ENCODE results near the gene NUP155. TPM values are rescaled to one million over a fixed set of nuclear protein-coding genes. Genes with fewer than 3 reads are reported as not detected.

Gene NUP155
- total RNA-seq, 1 donor = 25.0 TPM

DNA sequence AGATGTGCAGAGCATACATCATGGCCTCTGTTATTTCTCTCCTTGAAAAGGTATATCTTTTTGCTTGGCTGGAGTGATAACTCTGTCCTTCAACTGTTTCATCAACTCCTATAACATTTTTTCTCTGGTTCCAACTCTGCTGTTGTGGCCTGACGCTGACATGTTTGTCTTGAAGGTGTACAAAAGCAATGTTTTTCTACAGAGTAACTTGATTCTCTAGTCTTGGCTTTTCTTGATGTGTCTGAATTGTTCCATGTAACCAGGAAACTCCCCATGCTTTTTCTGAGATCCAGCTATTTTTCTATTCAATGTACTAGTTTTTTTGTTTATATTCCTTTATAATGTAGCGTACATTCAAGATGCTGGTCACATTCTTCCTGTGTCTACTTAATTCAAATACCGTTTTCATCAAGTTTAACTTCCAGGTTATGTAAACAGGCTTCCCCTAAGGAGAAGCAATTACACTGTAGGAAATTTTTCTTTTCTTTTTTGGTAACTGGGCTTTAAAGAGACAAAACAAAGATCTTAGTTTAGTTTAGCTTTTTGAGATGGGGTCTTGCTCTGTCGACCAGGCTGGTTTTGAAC is 115.0 kb downstream of the NUP155 start:
- no peaks in the 10 kb centered on the region for H3K27me3 ChIP-seq (ENCODE audit: insufficient read depth, low read length)
- H3K9me3 ChIP-seq (ENCODE audit: low read depth, low read length) = no peaks in the 10 kb centered on the region
- H4K20me1 ChIP-seq (ENCODE audit: insufficient read depth, low read length) = no peaks in the 10 kb centered on the region
- H3K36me3 ChIP-seq (ENCODE audit: insufficient read depth, low read length) = no peaks in the 10 kb centered on the region
- no peaks in the 10 kb centered on the region for H3K79me2 ChIP-seq (ENCODE audit: insufficient read depth, low read length)
- H3K4me2 ChIP-seq (ENCODE audit: insufficient read depth, low read length) = no peak overlapping the region
- TF ChIP-seq, protein P1, sequence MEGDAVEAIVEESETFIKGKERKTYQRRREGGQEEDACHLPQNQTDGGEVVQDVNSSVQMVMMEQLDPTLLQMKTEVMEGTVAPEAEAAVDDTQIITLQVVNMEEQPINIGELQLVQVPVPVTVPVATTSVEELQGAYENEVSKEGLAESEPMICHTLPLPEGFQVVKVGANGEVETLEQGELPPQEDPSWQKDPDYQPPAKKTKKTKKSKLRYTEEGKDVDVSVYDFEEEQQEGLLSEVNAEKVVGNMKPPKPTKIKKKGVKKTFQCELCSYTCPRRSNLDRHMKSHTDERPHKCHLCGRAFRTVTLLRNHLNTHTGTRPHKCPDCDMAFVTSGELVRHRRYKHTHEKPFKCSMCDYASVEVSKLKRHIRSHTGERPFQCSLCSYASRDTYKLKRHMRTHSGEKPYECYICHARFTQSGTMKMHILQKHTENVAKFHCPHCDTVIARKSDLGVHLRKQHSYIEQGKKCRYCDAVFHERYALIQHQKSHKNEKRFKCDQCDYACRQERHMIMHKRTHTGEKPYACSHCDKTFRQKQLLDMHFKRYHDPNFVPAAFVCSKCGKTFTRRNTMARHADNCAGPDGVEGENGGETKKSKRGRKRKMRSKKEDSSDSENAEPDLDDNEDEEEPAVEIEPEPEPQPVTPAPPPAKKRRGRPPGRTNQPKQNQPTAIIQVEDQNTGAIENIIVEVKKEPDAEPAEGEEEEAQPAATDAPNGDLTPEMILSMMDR (IDR thresholded peaks at IDR 0.05; ENCODE audit: extremely low read depth, low read depth, low read length) = no peak
- no peak for DNase-seq (ENCODE audit: insufficient read length, low spot score, missing footprints)
- no peak overlapping the region for H3K27ac ChIP-seq (ENCODE audit: low read depth, low read length)
- no peak overlapping the region for H2AFZ ChIP-seq (ENCODE audit: low read length)
- H3K4me1 ChIP-seq (ENCODE audit: insufficient read depth, low read length) = no peaks in the 10 kb centered on the region
- H3K4me3 ChIP-seq (ENCODE audit: insufficient read depth, low read length) = no peak overlapping the region

DNA sequence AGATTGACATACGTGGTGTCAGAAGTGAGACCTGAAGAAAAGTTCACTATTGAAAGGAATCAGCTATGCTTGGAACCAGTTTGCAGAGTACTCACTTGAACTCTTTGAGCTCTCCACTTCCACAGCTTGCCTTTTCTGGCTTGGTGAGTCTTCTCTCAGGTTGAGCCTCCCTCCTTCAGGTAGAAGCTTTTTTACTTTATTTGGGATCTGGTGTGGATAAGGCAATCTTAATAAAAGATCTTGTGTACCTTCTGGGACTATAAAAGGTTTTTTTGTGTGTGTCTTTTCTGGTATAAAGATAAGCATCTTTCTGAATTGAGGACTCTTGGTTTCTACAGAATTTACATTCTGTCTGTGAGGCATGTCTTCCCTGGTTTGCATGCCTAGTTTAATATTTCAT is 116.3 kb downstream of the NUP155 start:
- Histone ChIP-seq H3K4me2 (ENCODE audit: insufficient read depth, low read length) (no peak overlapping the region), H3K79me2 (ENCODE audit: insufficient read depth, low read length) (no peaks in the 10 kb centered on the region)

DNA sequence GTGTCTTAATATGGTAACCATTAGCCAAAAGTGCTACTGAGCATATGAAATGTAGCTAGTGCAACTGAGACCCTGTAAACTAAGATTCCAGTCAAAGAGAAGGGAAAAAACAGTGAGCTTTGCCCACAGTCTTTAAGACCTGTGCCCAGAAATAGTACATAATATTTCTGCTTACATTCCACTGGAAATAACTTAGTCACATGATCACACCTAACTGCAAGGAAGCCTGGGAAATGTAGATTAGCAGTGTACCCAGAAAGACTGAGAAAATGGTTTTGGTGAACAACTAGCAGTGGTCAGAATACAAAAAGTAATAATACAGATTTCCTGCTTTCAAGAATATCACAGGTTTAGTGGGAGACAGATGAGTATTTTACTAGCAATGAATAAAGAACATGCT is 119.2 kb downstream of the NUP155 start:
- no peak for DNase-seq (ENCODE audit: insufficient read length, low spot score, missing footprints)
- no peak overlapping the region for H3K27ac ChIP-seq (ENCODE audit: low read depth, low read length)
- H3K79me2 ChIP-seq (ENCODE audit: insufficient read depth, low read length) = peaks cover 20% of the 10 kb centered on the region
- H3K9me3 ChIP-seq (ENCODE audit: low read depth, low read length) = no peaks in the 10 kb centered on the region
- no peaks in the 10 kb centered on the region for H3K27me3 ChIP-seq (ENCODE audit: insufficient read depth, low read length)
- TF ChIP-seq, protein P1 (IDR thresholded peaks at IDR 0.05; ENCODE audit: extremely low read depth, low read depth, low read length) = no peak
- H4K20me1 ChIP-seq (ENCODE audit: insufficient read depth, low read length) = no peaks in the 10 kb centered on the region
- no peaks in the 10 kb centered on the region for H3K36me3 ChIP-seq (ENCODE audit: insufficient read depth, low read length)
- H3K4me2 ChIP-seq (ENCODE audit: insufficient read depth, low read length) = no peak overlapping the region
- no peak overlapping the region for H3K4me3 ChIP-seq (ENCODE audit: insufficient read depth, low read length)
- H3K4me1 ChIP-seq (ENCODE audit: insufficient read depth, low read length) = peaks cover 14% of the 10 kb centered on the region
- H2AFZ ChIP-seq (ENCODE audit: low read length) = no peak overlapping the region

More for the DNA sequence above, 116.3 kb downstream of the NUP155 start:
- H3K4me3 ChIP-seq (ENCODE audit: insufficient read depth, low read length) = no peak overlapping the region
- H3K36me3 ChIP-seq (ENCODE audit: insufficient read depth, low read length) = no peaks in the 10 kb centered on the region
- TF ChIP-seq, protein P1 (IDR thresholded peaks at IDR 0.05; ENCODE audit: extremely low read depth, low read depth, low read length) = no peak
- no peak for DNase-seq (ENCODE audit: insufficient read length, low spot score, missing footprints)
- no peak overlapping the region for H2AFZ ChIP-seq (ENCODE audit: low read length)
- H3K9me3 ChIP-seq (ENCODE audit: low read depth, low read length) = no peaks in the 10 kb centered on the region
- H3K27me3 ChIP-seq (ENCODE audit: insufficient read depth, low read length) = no peaks in the 10 kb centered on the region
- no peaks in the 10 kb centered on the region for H4K20me1 ChIP-seq (ENCODE audit: insufficient read depth, low read length)
- H3K27ac ChIP-seq (ENCODE audit: low read depth, low read length) = no peak overlapping the region
- peaks cover 3% of the 10 kb centered on the region for H3K4me1 ChIP-seq (ENCODE audit: insufficient read depth, low read length)

GRCh38 chr5:37249815-37250164 is 121.1 kb downstream of the NUP155 start:
- H3K9me3 ChIP-seq (ENCODE audit: low read depth, low read length) = no peaks in the 10 kb centered on the region
- TF ChIP-seq, protein P1 (IDR thresholded peaks at IDR 0.05; ENCODE audit: extremely low read depth, low read depth, low read length) = no peak

More at GRCh38 chr5:37249815-37250164, 121.1 kb downstream of the NUP155 start:
- no peak for DNase-seq (ENCODE audit: insufficient read length, low spot score, missing footprints)
- Histone ChIP-seq H3K27me3 (ENCODE audit: insufficient read depth, low read length) (no peaks in the 10 kb centered on the region), H3K4me1 (ENCODE audit: insufficient read depth, low read length) (peaks cover 14% of the 10 kb centered on the region), H3K79me2 (ENCODE audit: insufficient read depth, low read length) (peaks cover 34% of the 10 kb centered on the region), H3K27ac (ENCODE audit: low read depth, low read length) (peak overlapping the region; percentile 86), H3K36me3 (ENCODE audit: insufficient read depth, low read length) (no peaks in the 10 kb centered on the region), H2AFZ (ENCODE audit: low read length) (peak overlapping the region; percentile 99), H3K4me3 (ENCODE audit: insufficient read depth, low read length) (peak overlapping the region; percentile 92), H3K4me2 (ENCODE audit: insufficient read depth, low read length) (peak overlapping the region; percentile 79), H4K20me1 (ENCODE audit: insufficient read depth, low read length) (no peaks in the 10 kb centered on the region)
